ENCODE results near the gene LRRC36. TPM values are rescaled to one million over a fixed set of nuclear protein-coding genes. Genes with fewer than 3 reads are reported as not detected.

Gene LRRC36
- total and polyA plus RNA-seq, 2 donors (not counting 3 experiments of a cell fraction or from before 2014, with no cell fraction given) = 0.30 to 2.0 TPM

DNA sequence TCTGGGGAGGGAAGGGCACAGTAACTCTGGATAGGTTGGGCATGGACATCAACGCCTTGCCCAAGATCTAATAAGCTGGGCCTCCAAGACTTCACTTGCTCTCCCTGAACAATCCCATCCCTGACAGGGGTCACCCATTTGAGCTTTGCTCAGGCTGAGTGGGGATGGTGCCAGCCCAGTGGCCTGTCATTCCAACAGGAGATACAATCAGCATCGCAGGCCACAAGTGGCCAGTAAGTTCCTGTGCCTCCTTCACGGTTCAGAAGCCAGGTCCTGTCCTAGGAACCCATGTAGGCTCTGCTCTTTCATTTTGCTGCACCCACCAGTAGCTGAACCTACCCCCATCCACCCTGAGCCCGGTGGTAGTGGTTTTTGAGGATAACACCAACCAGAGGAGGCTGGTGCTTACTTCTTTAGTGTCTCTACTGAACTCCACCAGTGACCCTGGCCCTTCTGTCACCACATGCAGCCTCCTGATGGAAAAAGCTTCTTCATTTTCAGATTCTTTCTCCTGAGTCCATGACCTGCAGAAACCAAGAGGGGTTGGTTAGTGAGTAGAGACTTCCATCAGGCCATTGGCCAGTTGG lies 32.4 kb upstream of the LRRC36 start:
- Histone ChIP-seq H3K9ac (replicated peaks; ENCODE audit: extremely low read depth, insufficient read depth, low read length) (no peak overlapping the region), H4K20me1 (replicated peaks; ENCODE audit: control insufficient read depth, extremely low read depth, insufficient read depth, low read length) (no peaks in the 10 kb centered on the region), H3K9me3 (replicated peaks; ENCODE audit: control insufficient read depth, insufficient read depth, low read length) (no peaks in the 10 kb centered on the region), H3K9me1 (replicated peaks; ENCODE audit: control insufficient read depth, extremely low read depth, insufficient read depth, low read length) (no peaks in the 10 kb centered on the region), H2AFZ (ENCODE audit: low read depth, low read length) (no peak overlapping the region), H3K79me2 (ENCODE audit: control insufficient read depth, insufficient read depth, low read length) (no peaks in the 10 kb centered on the region), H3K27me3 (ENCODE audit: control insufficient read depth in 2 of 2, insufficient read depth in 2 of 2, low read length in 2 of 2) (no peaks in the 10 kb centered on the region), H3K36me3 (ENCODE audit: control insufficient read depth in 2 of 2, extremely low read depth in 1 of 2, insufficient read depth in 2 of 2, low read length in 2 of 2) (no peaks in the 10 kb centered on the region), H3K4me1 (ENCODE audit: control insufficient read depth, extremely low read depth, insufficient read depth, low read length) (no peaks in the 10 kb centered on the region), H3K27ac (ENCODE audit: insufficient read depth, low read depth, low read length) (no peak overlapping the region), H3K4me2 (ENCODE audit: insufficient read depth, low read length) (no peak overlapping the region), H3K4me3 (replicated peaks in 1 of 3; ENCODE audit: insufficient read depth in 1 of 3, low read depth in 1 of 3, low read length in 3 of 3) (no peak overlapping the region)
- ChIA-PET CTCF (interaction anchor here (1.3 to 2.0 kb wide), 2 partner anchors 105 kb away, joined by 3 to 6 read pairs; no protein-coding TSS in a partner anchor), POLR2A (no interaction called here)
- no TSS peak for BruUV-seq (replicated peaks)
- no peak for FAIRE-seq
- dilution Hi-C loops (cut with MboI; ENCODE audit: extremely low pct_ligation_motif_present, low sequenced_read_pairs) (no loop called here), intact Hi-C loops (cut with micrococcal nuclease) (no loop called here)
- no peak for DNase-seq (ENCODE audit: low read depth, low spot score)
- TF ChIP-seq MYC (IDR thresholded peaks at IDR 0.05; ENCODE audit: low read depth, low read length) (no peak), POLR2AphosphoS5 (IDR thresholded peaks at IDR 0.05; ENCODE audit: insufficient read depth, low read depth, low read length) (no peak), JUN (IDR thresholded peaks at IDR 0.05; ENCODE audit: borderline replicate concordance, insufficient read depth, insufficient read length, low read depth) (no peak), GATA2 (IDR thresholded peaks at IDR 0.05; ENCODE audit: insufficient read depth, insufficient read length, low read depth, low read length) (no peak), EZH2 (IDR thresholded peaks at IDR 0.05; ENCODE audit: borderline replicate concordance, low read depth, low read length, severe bottlenecking) (no peak), POLR2A (IDR thresholded peaks at IDR 0.05; ENCODE audit: low read depth, low read length) (no peak), FOS (IDR thresholded peaks at IDR 0.05; ENCODE audit: borderline replicate concordance, insufficient read depth, low read length) (no peak)
- TF ChIP-seq, protein P1, sequence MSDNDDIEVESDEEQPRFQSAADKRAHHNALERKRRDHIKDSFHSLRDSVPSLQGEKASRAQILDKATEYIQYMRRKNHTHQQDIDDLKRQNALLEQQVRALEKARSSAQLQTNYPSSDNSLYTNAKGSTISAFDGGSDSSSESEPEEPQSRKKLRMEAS (IDR thresholded peaks at IDR 0.05; ENCODE audit: insufficient read depth, insufficient read length) = no peak
- TF ChIP-seq, protein P2, sequence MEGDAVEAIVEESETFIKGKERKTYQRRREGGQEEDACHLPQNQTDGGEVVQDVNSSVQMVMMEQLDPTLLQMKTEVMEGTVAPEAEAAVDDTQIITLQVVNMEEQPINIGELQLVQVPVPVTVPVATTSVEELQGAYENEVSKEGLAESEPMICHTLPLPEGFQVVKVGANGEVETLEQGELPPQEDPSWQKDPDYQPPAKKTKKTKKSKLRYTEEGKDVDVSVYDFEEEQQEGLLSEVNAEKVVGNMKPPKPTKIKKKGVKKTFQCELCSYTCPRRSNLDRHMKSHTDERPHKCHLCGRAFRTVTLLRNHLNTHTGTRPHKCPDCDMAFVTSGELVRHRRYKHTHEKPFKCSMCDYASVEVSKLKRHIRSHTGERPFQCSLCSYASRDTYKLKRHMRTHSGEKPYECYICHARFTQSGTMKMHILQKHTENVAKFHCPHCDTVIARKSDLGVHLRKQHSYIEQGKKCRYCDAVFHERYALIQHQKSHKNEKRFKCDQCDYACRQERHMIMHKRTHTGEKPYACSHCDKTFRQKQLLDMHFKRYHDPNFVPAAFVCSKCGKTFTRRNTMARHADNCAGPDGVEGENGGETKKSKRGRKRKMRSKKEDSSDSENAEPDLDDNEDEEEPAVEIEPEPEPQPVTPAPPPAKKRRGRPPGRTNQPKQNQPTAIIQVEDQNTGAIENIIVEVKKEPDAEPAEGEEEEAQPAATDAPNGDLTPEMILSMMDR (IDR thresholded peaks at IDR 0.05; ENCODE audit: extremely low read depth in 1 of 2, insufficient read depth in 1 of 2, low read depth in 1 of 2, low read length in 2 of 2) = no peak
